Fibroblast of gingiva (primary cell): ENCODE data around the gene NR5A1.

Experiments used
- DNase-seq: peaks from one replicate; pipeline ENCODE4 v3.0.0-alpha.2; 2011; ENCODE audit warnings: low read depth

The NR5A1 gene

GRCh38 chr9:124457887-124458431, 49.2 kb downstream of the NR5A1 start:
- DNase-seq: no peak

- DNase-seq: no peak
Measured at GRCh38 chr9:124457079-124457886, 49.9 kb downstream of the NR5A1 start.

GRCh38 chr9:124456341-124457078, 50.7 kb downstream of the NR5A1 start:
- DNase-seq: no peak

- DNase-seq: no peak
Measured at GRCh38 chr9:124455820-124456219, 51.4 kb downstream of the NR5A1 start.

- DNase-seq: no peak
Measured at GRCh38 chr9:124454791-124455443, 52.3 kb downstream of the NR5A1 start.

- no peak for DNase-seq
Measured at GRCh38 chr9:124454296-124454695, 52.9 kb downstream of the NR5A1 start.

GRCh38 chr9:124453586-124454191, 53.5 kb downstream of the NR5A1 start:
- no peak for DNase-seq

- DNase-seq: no peak
Measured at GRCh38 chr9:124452841-124453585, 54.2 kb downstream of the NR5A1 start.

GRCh38 chr9:124452326-124452725, 54.9 kb downstream of the NR5A1 start:
- DNase-seq: no peak

- DNase-seq: no peak
Measured at GRCh38 chr9:124450931-124451661, 56.1 kb downstream of the NR5A1 start.

- DNase-seq: no peak
Measured at GRCh38 chr9:124450241-124450924, 56.8 kb downstream of the NR5A1 start, which contains the start of gene ADGRD2. Gene ADGRD2 (plus strand): TSS chr9:124450451. CDS start chr9:124451667, 1,216 bp downstream.

- no peak for DNase-seq
Measured at GRCh38 chr9:124449381-124450151, 57.6 kb downstream of the NR5A1 start.

GRCh38 chr9:124448019-124448418, 59.2 kb downstream of the NR5A1 start:
- no peak for DNase-seq

GRCh38 chr9:124447297-124447661, 59.9 kb downstream of the NR5A1 start:
- DNase-seq: no peak

GRCh38 chr9:124444166-124444565, 63.0 kb downstream of the NR5A1 start:
- DNase-seq: no peak

GRCh38 chr9:124443625-124444024, 63.6 kb downstream of the NR5A1 start:
- no peak for DNase-seq

GRCh38 chr9:124442826-124443225, 64.4 kb downstream of the NR5A1 start:
- peak; percentile 44 for DNase-seq

- DNase-seq: no peak
Measured at GRCh38 chr9:124442379-124442778, 64.8 kb downstream of the NR5A1 start.

GRCh38 chr9:124441291-124441690, 65.9 kb downstream of the NR5A1 start:
- DNase-seq: no peak
